Measurements from ENCODE around the gene GDAP1L1. TPM values are rescaled to one million over a fixed set of nuclear protein-coding genes. Genes with fewer than 3 reads are reported as not detected.

Gene GDAP1L1
- total RNA-seq, 1 donor from 2014 or later = not detected

- Histone ChIP-seq H3K27ac (no peak overlapping the region), H3K9me3 (no peaks in the 10 kb centered on the region), H3K27me3 (no peaks in the 10 kb centered on the region), H3K4me3 (no peak overlapping the region), H3K36me3 (no peaks in the 10 kb centered on the region), H3K4me1 (peaks cover under 1% of the 10 kb centered on the region)
- TF ChIP-seq POLR2AphosphoS5 (IDR thresholded peaks at IDR 0.05; ENCODE audit: insufficient read depth in 1 of 2, low read depth in 1 of 2) (no peak), POLR2A (IDR thresholded peaks at IDR 0.05) (no peak), CTCF (IDR thresholded peaks at IDR 0.05) (no peak)
- DNase-seq (ENCODE audit: extremely low spot score in 2 of 2) = no peak
- intact Hi-C loops (cut with DNase I) = no loop called here
These were observed 5.3 kb upstream of the GDAP1L1 start for GRCh38 chr20:44241796-44242195.

GRCh38 chr20:44245977-44246376, 1.1 kb upstream of the GDAP1L1 start:
- H3K4me3 ChIP-seq = no peak overlapping the region
- TF ChIP-seq POLR2AphosphoS5 (IDR thresholded peaks at IDR 0.05; ENCODE audit: insufficient read depth in 1 of 2, low read depth in 1 of 2) (no peak), POLR2A (IDR thresholded peaks at IDR 0.05) (no peak), CTCF (IDR thresholded peaks at IDR 0.05) (no peak)
- peaks cover 14% of the 10 kb centered on the region for H3K4me1 ChIP-seq
- H3K27me3 ChIP-seq = no peaks in the 10 kb centered on the region
- no peaks in the 10 kb centered on the region for H3K36me3 ChIP-seq
- H3K27ac ChIP-seq = no peak overlapping the region
- no peaks in the 10 kb centered on the region for H3K9me3 ChIP-seq
- intact Hi-C loops (cut with DNase I) = no loop called here
- DNase-seq (ENCODE audit: extremely low spot score in 2 of 2) = no peak

GRCh38 chr20:44247586-44248409, 690 bp downstream of the GDAP1L1 start:
- intact Hi-C loops (cut with DNase I) = no loop called here
- Histone ChIP-seq H3K4me3 (peak overlapping the region; percentile 8 to 37), H3K9me3 (no peaks in the 10 kb centered on the region), H3K36me3 (no peaks in the 10 kb centered on the region), H3K27ac (no peak overlapping the region), H3K4me1 (peaks cover 14% of the 10 kb centered on the region), H3K27me3 (no peaks in the 10 kb centered on the region)
- DNase-seq (ENCODE audit: extremely low spot score in 2 of 2) = no peak
- TF ChIP-seq POLR2A (IDR thresholded peaks at IDR 0.05) (no peak), POLR2AphosphoS5 (IDR thresholded peaks at IDR 0.05; ENCODE audit: insufficient read depth in 1 of 2, low read depth in 1 of 2) (no peak), CTCF (IDR thresholded peaks at IDR 0.05) (no peak)

GRCh38 chr20:44248410-44248759, 1.3 kb downstream of the GDAP1L1 start:
- H3K36me3 ChIP-seq = no peaks in the 10 kb centered on the region
- no peak overlapping the region for H3K4me3 ChIP-seq
- H3K27ac ChIP-seq = no peak overlapping the region
- H3K27me3 ChIP-seq = no peaks in the 10 kb centered on the region
- peaks cover 14% of the 10 kb centered on the region for H3K4me1 ChIP-seq
- intact Hi-C loops (cut with DNase I) = no loop called here
- H3K9me3 ChIP-seq = no peaks in the 10 kb centered on the region
- TF ChIP-seq POLR2AphosphoS5 (IDR thresholded peaks at IDR 0.05; ENCODE audit: insufficient read depth in 1 of 2, low read depth in 1 of 2) (no peak), POLR2A (IDR thresholded peaks at IDR 0.05) (no peak), CTCF (IDR thresholded peaks at IDR 0.05) (no peak)
- DNase-seq (ENCODE audit: extremely low spot score in 2 of 2) = no peak

- Histone ChIP-seq H3K4me1 (peaks cover 14% of the 10 kb centered on the region), H3K27ac (no peak overlapping the region), H3K27me3 (no peaks in the 10 kb centered on the region), H3K4me3 (no peak overlapping the region), H3K9me3 (no peaks in the 10 kb centered on the region), H3K36me3 (no peaks in the 10 kb centered on the region)
- intact Hi-C loops (cut with DNase I) = no loop called here
- DNase-seq (ENCODE audit: extremely low spot score in 2 of 2) = no peak
- TF ChIP-seq POLR2A (IDR thresholded peaks at IDR 0.05) (no peak), POLR2AphosphoS5 (IDR thresholded peaks at IDR 0.05; ENCODE audit: insufficient read depth in 1 of 2, low read depth in 1 of 2) (no peak), CTCF (IDR thresholded peaks at IDR 0.05) (no peak)
These were observed 4.2 kb downstream of the GDAP1L1 start for GRCh38 chr20:44251284-44251683.

Data from vagina (tissue), 2 donors.